Stimulated activated naive CD8-positive, alpha-beta T cell treated with anti-CD3 and anti-CD28 coated beads, Interleukin-15, Interleukin-2, amounts not matched to agents 100 ng/mL and 50 ng/mL, for 24 hours (primary cell): ENCODE measurements around the gene MYH10.

ENCODE experiments used
- H3K27ac Mint-ChIP-seq: one replicate; pipeline ENCODE4 v1.8.0; 2021; ENCODE audit warnings: mild to moderate bottlenecking, mixed read lengths
- H3K27me3 Mint-ChIP-seq: one replicate; pipeline ENCODE4 v1.8.0; 2021; ENCODE audit warnings: mixed read lengths
- H3K36me3 Mint-ChIP-seq: one replicate; pipeline ENCODE4 v1.8.0; 2021; ENCODE audit warnings: low read depth, mixed read lengths
- H3K4me1 Mint-ChIP-seq: one replicate; pipeline ENCODE4 v1.8.0; 2021; ENCODE audit warnings: low read depth, mixed read lengths
- H3K4me3 Mint-ChIP-seq: one replicate; pipeline ENCODE4 v1.8.0; 2021; ENCODE audit warnings: mild to moderate bottlenecking, mixed read lengths
- H3K9me3 Mint-ChIP-seq: one replicate; pipeline ENCODE4 v1.8.0; 2021; ENCODE audit warnings: mixed read lengths

Gene MYH10

DNA sequence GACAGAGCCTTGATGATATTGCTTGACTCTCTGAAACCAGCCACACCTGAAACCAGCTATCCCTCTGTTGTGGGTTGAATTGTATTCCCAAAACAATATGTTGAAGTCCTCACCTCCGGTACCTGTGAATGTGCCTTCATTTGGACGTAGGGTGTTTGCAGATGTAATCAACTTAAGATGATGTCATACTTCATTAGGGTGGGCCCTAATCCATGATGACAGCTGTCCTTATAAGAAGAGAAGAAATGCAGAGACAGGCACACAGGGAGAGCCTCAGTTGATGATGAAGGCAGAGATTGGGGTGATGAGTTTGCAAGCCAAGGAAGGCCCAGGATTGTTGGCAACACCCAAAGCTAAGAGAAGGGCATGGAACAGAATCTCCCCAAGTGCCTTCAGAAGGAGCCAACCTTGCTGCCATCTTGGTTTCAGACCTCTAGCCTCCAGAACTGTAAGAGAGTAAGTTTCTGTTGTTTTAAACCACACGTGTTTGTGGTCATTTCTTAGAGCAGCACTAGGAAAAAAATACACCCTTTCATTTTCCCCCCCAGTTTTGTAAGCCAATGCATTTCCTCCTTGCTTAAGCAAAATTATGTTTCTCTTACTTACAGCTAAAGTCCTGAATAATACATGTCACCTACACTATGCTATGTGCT, 29.4 kb upstream of the MYH10 start:
- Mint-ChIP-seq H3K9me3 (peaks cover 9% of the 10 kb centered on the region), H3K4me3 (no peak overlapping the region), H3K4me1 (no peaks in the 10 kb centered on the region), H3K27me3 (peaks cover 16% of the 10 kb centered on the region), H3K36me3 (no peaks in the 10 kb centered on the region), H3K27ac (no peak overlapping the region)

DNA sequence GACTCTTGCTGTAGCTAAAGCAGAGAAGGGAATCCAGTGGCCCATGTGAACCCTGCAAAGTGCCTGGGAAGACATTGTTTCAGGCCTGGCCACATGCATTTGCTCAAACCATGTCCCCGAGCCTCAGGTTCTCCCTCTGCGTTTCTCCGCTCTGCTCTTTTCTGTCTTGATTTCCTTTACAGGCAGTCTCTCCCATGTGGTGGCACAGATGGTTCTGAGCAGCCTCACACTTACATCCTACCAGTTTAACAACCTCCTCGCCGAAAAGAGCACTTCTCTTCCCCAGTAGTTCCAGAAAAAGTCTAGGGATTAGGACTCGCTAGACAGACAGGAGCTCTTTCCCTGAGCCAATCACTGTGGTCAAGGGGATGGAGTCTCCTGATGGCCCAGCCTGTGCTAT, 28.3 kb upstream of the MYH10 start:
- Mint-ChIP-seq H3K27me3 (peaks cover 23% of the 10 kb centered on the region), H3K27ac (no peak overlapping the region), H3K4me3 (no peak overlapping the region), H3K4me1 (no peaks in the 10 kb centered on the region), H3K36me3 (no peaks in the 10 kb centered on the region), H3K9me3 (peaks cover 9% of the 10 kb centered on the region)

DNA sequence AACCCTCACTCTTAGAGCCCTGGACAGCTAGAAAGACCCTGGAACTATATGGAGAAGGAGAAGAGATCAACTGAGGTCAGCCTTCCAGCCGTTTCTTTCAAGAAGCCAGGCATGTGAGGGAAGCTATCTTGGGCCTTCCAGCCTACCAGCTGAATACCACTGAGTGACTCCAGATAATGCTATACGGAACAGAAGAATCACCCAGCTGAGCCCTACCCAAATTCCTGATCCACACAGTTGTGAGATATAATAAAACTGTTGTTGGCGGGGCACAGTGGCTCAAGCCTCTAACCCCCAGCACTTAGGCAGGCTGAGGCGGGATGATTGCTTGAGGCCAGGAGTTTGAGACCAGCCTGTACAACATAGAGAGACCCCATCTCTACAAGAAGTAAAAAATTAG, 26.2 kb upstream of the MYH10 start:
- no peak overlapping the region for H3K27ac Mint-ChIP-seq
- no peaks in the 10 kb centered on the region for H3K4me1 Mint-ChIP-seq
- no peaks in the 10 kb centered on the region for H3K36me3 Mint-ChIP-seq
- no peak overlapping the region for H3K4me3 Mint-ChIP-seq
- peaks cover 22% of the 10 kb centered on the region for H3K27me3 Mint-ChIP-seq
- peaks cover 9% of the 10 kb centered on the region for H3K9me3 Mint-ChIP-seq

DNA sequence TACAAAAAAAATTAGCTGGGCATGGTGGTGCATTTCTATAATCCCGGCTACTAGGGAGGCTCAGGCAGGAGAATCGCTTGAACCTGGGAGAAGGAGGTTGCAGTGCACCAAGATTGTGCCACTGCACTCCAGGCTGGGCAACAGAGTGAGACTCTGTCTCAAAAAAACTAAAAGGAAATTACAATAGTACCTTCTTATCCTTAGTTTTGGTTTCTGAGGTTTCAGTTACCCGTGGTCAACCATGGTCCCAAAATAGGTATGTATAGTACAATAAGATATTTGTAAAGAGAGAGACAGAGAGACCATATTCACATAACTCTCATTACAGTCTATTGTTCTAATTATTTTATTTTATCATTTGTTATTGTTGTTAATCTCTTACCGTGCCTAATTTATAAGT, 24.3 kb upstream of the MYH10 start:
- H3K4me3 Mint-ChIP-seq = no peak overlapping the region

DNA sequence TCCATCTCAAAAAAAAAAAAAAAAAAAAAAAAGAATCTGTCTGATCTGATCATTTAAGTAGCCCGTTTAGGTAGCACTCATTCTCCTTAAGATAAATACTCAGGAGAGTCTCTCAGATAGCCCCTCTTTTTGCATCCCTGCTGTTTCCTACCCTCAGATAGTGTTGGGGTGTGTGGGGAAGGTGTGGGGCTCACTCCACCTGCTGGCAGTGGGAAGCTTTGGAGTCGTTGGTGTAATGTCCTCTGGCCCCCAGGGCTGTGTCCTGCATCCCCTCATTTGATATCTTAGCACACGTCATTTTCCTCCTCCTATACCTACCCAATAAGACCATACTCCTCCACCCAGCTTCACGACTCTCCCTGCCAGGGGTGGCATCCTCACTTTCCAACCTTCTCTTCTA, 20.5 kb upstream of the MYH10 start:
- Mint-ChIP-seq H3K27ac (no peak overlapping the region), H3K9me3 (no peaks in the 10 kb centered on the region), H3K4me3 (no peak overlapping the region), H3K36me3 (no peaks in the 10 kb centered on the region), H3K4me1 (no peaks in the 10 kb centered on the region), H3K27me3 (peaks cover 31% of the 10 kb centered on the region)

More for the DNA sequence above, 24.3 kb upstream of the MYH10 start:
- H3K9me3 Mint-ChIP-seq = peaks cover 5% of the 10 kb centered on the region
- H3K36me3 Mint-ChIP-seq = no peaks in the 10 kb centered on the region
- H3K4me1 Mint-ChIP-seq = no peaks in the 10 kb centered on the region
- no peak overlapping the region for H3K27ac Mint-ChIP-seq
- H3K27me3 Mint-ChIP-seq = peaks cover 24% of the 10 kb centered on the region

DNA sequence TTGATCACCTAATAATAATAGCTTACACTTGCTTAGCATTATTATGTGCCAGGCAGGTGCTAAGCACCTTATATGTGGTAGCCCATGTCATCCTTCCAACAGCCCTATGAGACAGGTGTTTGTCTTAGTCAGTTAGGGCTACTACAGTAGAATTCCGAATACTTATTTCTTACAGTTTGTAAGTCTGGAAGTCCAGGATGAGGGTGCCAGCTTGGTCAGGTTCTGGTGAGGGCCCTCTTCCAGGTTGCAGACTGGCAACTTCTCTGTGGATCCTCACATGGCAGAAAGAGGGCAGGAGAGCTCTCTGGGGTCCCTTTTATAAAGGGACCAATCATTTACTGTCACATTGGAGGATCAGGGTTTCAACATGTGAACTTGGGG, 19.6 kb upstream of the MYH10 start:
- no peaks in the 10 kb centered on the region for H3K9me3 Mint-ChIP-seq
- H3K36me3 Mint-ChIP-seq = no peaks in the 10 kb centered on the region
- peaks cover 38% of the 10 kb centered on the region for H3K27me3 Mint-ChIP-seq
- no peak overlapping the region for H3K27ac Mint-ChIP-seq
- H3K4me3 Mint-ChIP-seq = no peak overlapping the region
- no peaks in the 10 kb centered on the region for H3K4me1 Mint-ChIP-seq

DNA sequence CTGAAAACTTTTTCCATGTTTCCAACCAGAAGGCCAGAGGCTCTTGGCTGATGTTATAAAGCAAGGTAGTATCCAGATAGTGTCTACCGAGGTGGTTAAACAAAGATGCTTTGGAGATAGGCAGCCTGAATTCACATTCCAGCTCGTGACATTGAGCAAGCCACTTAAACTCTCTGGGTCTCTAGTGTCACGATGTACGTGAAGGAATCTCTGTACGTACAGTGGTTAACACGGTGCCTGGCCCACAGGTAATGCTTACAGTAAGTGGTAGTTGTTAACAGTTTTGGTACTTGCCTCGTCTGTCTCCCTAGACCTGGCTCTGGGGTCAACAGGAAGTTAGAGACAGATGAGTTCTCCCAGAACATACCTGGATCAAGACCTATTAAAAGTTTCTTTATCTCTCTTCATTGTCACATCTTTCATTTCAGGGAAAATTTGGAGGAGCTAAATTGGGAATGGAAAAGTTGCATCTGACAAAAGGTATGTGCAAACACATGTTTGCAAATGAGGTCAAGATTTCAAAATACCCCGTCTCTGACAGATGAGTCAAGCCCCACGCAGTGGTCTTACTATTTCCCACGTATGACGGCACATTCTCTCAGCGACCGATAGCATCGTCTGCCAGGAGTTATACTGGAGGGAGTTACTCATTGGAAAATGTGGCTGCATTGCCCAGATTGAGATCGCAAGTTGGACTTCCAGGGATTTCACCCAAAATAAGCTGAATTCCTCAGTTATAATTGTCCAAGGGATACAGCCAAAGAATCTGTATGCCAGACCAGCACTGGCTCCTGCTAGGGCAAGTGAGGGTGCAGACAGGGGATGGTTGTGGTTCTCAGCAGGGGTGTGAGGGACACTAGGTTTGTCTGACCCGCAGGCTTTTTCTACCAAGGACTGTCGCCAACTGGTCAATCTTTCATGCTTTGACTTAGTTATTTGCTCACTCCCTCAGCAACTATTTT, 18.9 kb upstream of the MYH10 start:
- Mint-ChIP-seq H3K4me3 (no peak overlapping the region), H3K27ac (no peak overlapping the region), H3K27me3 (peaks cover 38% of the 10 kb centered on the region), H3K36me3 (no peaks in the 10 kb centered on the region), H3K9me3 (no peaks in the 10 kb centered on the region), H3K4me1 (no peaks in the 10 kb centered on the region)

DNA sequence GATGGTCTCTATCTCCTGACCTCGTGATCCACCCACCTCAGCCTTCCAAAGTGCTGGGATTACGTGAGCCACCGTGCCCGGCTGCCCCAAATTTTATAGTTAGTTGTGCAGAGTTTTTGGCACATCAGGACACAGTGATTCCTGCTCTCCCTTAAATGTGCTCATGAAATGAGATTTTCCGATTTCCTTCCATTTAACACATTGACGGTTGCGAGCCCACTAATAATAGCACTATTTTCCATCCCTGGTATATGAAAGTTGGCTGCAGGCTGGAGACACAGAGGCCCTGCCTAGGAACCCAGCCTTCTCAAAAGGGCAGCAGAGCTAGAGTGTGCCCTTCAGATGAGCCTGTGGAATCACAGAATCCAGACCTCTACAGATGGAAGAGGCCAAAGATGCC, 17.4 kb upstream of the MYH10 start:
- H3K27me3 Mint-ChIP-seq = peaks cover 30% of the 10 kb centered on the region

DNA sequence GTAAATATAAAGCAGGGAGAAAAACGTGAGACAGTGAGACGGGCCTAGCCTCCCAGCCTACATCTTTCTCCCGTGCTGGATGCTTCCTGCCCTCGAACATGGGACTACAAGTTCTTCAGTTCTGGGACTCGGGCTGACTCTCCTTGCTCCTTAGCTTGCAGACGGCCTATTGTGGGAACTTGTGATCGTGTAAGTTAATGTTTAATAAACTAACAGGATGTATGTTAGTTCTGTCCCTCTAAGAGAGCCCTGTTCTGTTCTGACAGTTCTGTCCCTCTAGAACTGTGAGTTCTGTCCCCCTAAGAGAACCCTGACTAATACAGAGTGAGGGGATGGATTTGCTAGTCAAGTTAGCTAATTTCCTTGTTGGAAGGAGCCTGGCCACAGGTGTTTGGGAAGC, 16.7 kb upstream of the MYH10 start:
- Mint-ChIP-seq H3K4me1 (no peaks in the 10 kb centered on the region), H3K27ac (no peak overlapping the region), H3K9me3 (no peaks in the 10 kb centered on the region), H3K36me3 (no peaks in the 10 kb centered on the region), H3K27me3 (peaks cover 30% of the 10 kb centered on the region), H3K4me3 (no peak overlapping the region)

More for the DNA sequence above, 17.4 kb upstream of the MYH10 start:
- Mint-ChIP-seq H3K4me3 (no peak overlapping the region), H3K36me3 (no peaks in the 10 kb centered on the region), H3K27ac (no peak overlapping the region), H3K4me1 (no peaks in the 10 kb centered on the region), H3K9me3 (no peaks in the 10 kb centered on the region)

DNA sequence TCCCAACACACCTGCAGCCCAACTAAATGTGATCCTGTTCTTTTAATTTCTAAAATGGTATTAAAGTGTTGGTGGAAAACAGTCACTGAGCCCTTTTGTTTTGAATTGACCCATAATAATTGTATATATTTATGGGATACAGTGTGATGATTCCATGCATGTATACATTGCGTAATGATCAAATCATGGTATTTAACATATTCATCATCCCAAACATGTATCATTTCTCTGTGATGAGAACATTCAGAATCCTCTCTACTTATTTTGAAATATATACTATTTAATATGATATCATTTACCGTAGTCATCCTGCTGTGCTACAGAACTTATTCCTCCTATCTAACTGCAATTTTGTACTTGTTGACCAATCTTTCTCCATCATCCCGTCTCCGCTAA, 14.0 kb upstream of the MYH10 start:
- no peaks in the 10 kb centered on the region for H3K9me3 Mint-ChIP-seq
- H3K27ac Mint-ChIP-seq = no peak overlapping the region
- H3K4me3 Mint-ChIP-seq = no peak overlapping the region
- no peaks in the 10 kb centered on the region for H3K4me1 Mint-ChIP-seq
- H3K27me3 Mint-ChIP-seq = peaks cover 24% of the 10 kb centered on the region
- H3K36me3 Mint-ChIP-seq = no peaks in the 10 kb centered on the region

DNA sequence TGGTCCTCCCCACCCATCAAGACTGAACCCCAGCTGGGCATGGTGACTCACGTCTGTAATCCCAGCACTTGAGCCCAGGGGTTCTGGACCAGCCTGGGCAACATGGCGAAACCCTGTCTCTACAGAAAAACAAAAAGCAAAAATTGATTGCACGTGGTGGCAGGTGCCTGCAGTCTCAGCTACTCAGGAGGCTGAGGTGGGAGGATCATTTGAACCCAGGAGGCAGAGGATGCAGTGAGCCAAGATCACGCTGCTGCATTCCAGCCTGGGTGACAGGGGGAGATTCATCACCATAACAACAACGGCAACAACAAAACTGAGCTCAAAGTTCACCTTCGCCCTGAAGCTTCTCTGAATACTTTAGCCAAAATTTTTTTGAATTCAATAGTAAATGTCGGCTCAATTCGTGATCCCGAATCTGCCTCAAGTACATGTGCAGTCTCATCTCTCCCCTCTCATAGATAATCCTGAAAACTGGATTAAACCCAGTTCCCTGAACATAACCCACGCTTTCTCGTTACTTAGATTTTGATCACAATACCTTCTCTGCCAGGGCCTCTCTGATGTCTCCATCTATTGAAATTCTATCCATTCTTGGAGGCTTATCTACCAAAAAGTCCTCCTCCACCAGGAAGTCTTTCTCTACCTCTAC, 13.5 kb upstream of the MYH10 start:
- Mint-ChIP-seq H3K4me1 (no peaks in the 10 kb centered on the region), H3K4me3 (no peak overlapping the region), H3K27me3 (peaks cover 21% of the 10 kb centered on the region), H3K9me3 (no peaks in the 10 kb centered on the region), H3K36me3 (no peaks in the 10 kb centered on the region), H3K27ac (no peak overlapping the region)

DNA sequence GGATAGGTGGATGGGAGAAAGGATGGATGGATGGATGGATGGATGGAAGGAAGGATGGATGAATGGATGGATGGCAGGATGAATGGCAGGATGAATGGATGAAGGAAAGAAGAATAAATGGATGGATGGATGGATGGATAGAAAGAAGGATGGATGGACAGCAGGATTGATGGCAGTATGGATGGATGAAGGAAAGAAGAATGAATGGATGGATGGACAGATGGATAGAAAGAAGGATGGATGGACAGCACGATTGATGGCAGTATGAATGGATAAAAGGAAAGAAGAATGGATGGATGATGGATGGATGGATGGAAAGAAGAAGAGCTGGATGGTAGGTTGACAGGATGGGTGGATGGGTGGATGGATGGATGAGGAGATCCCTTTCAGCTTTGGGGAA, 9.2 kb upstream of the MYH10 start:
- H3K9me3 Mint-ChIP-seq = no peaks in the 10 kb centered on the region
- peaks cover 26% of the 10 kb centered on the region for H3K27me3 Mint-ChIP-seq
- H3K4me3 Mint-ChIP-seq = no peak overlapping the region
- no peaks in the 10 kb centered on the region for H3K36me3 Mint-ChIP-seq
- H3K27ac Mint-ChIP-seq = no peak overlapping the region
- no peaks in the 10 kb centered on the region for H3K4me1 Mint-ChIP-seq

DNA sequence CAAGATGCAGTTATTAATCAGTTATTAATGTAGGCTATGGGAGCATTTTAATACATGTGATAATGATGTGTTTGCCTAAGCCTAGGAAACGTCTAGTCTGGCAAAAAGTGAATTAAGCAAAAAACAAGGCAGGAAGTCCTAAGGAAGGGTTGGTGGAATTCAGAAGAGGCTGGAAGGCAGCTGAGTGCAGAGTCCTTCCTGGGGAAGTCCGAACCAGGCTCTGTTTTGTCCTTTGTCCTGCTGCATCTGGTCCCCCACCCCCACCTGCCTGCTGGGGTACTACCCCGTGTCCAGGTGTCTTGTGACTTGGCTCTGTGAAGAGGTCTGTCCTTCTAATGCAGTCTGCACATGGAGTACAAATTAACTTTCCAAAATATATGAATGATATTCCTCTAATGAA, 1.5 kb upstream of the MYH10 start:
- H3K9me3 Mint-ChIP-seq = no peaks in the 10 kb centered on the region
- H3K4me1 Mint-ChIP-seq = peaks cover 17% of the 10 kb centered on the region
- H3K4me3 Mint-ChIP-seq = no peak overlapping the region
- H3K27ac Mint-ChIP-seq = no peak overlapping the region
- no peaks in the 10 kb centered on the region for H3K36me3 Mint-ChIP-seq
- H3K27me3 Mint-ChIP-seq = peaks cover 72% of the 10 kb centered on the region

DNA sequence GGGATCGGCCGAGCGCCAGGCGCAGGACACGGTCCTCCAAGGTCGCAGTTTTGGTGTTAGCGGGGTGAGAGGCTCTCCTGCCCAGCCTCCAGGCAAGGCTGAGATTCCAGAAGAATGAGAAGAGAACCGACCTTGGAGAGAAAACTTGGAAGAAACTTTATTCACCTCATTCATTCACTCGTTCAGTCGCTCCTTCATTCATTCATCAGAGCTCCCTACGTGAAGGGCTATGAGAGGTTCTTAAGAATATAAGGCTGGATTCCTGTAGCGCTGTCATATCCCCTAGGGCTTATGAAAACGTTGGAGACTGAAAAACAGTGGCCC, 991 bp upstream of the MYH10 start:
- Mint-ChIP-seq H3K9me3 (no peaks in the 10 kb centered on the region), H3K4me1 (peaks cover 17% of the 10 kb centered on the region), H3K27me3 (peaks cover 70% of the 10 kb centered on the region), H3K4me3 (peak overlapping the region; percentile 88), H3K27ac (no peak overlapping the region), H3K36me3 (no peaks in the 10 kb centered on the region)

DNA sequence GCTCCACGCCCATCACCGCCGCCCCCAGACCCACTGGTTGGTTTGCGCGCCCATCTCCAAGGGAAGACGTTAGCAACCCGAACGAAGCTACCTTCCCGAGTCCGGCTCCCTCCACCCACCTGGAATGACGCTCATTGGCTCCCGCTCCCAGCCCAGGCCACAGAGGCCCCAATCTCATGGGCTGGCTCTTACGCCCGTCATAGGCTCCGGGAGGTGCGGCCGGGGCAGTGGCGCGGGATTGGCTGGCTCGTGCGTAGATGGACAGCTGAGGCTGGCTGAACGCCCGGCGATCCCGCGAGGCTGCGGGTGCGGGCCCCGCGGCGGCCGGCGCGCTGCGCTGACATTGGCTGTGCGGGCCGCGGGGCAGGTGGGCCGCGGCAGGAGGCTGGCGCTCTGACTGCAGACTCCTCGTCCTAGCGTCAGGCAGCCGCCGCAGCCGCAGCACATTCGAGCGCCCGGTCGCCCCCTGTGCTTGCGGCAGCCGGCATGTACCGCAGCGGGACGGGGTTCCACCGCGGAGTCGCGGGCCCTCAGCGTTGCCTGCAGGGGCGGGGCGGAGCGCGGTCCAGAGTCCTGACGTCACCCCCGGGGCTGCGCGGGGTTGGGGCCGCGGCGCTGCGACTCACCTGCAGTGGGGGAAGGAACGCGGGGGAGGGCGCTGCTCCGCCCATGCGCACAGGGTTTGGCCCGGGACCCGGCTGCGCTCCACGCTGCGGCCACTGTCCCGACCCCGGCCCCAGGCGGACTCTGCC, 453 bp upstream of the MYH10 start:
- Mint-ChIP-seq H3K27me3 (peaks cover 67% of the 10 kb centered on the region), H3K27ac (peak overlapping the region; percentile 82)

More for the DNA sequence above, 453 bp upstream of the MYH10 start:
- Mint-ChIP-seq H3K36me3 (no peaks in the 10 kb centered on the region), H3K9me3 (no peaks in the 10 kb centered on the region), H3K4me3 (peak overlapping the region; percentile 88), H3K4me1 (peaks cover 17% of the 10 kb centered on the region)
